Stimulated activated CD8-positive, alpha-beta memory T cell treated with anti-CD3 and anti-CD28 coated beads, Interleukin-15, amount 100 ng/mL, for 4 hours (primary cell): Measurements from ENCODE around the gene MACROD1.

Experiments used
- DNase-seq, 2 donors: peaks; one replicate each; pipeline ENCODE4 v3.0.0-alpha.2; 2020; ENCODE audit warnings: low read depth in 2 of 2

MACROD1 gene

GRCh38 chr11:64113462-64113780, 52.5 kb downstream of the MACROD1 start:
- DNase-seq: no peak

- DNase-seq: no peak
Observed at GRCh38 chr11:64112771-64113461, 53.0 kb downstream of the MACROD1 start.

GRCh38 chr11:64110465-64111375, 55.2 kb downstream of the MACROD1 start:
- no peak for DNase-seq

GRCh38 chr11:64109332-64109731, 56.6 kb downstream of the MACROD1 start:
- DNase-seq: no peak

DNA sequence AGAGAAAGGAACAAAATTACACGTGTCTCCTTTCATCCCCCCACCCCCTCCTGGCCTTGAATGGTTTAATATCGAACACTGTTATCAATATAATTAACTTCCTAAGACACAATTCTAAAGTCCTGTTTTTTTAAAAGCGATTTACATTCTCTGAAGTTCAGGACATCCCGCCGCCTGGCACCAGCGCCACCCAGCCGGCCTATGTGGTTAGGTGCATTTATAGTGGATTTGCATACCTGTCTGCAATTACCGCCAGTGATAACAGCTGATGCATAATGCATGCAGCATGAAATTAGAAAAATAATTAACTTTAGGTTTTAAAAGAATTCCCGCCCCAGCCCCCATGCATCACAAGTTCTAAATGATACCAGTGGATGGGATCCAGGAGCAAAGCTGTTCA, 58.6 kb downstream of the MACROD1 start:
- DNase-seq: no peak

GRCh38 chr11:64104632-64105031, 61.3 kb downstream of the MACROD1 start:
- no peak for DNase-seq

- no peak for DNase-seq
Observed at GRCh38 chr11:64103277-64103985, 62.5 kb downstream of the MACROD1 start.

- no peak for DNase-seq
Observed at GRCh38 chr11:64102005-64102738, 63.7 kb downstream of the MACROD1 start.

GRCh38 chr11:64101461-64101860, 64.5 kb downstream of the MACROD1 start:
- no peak for DNase-seq

DNA sequence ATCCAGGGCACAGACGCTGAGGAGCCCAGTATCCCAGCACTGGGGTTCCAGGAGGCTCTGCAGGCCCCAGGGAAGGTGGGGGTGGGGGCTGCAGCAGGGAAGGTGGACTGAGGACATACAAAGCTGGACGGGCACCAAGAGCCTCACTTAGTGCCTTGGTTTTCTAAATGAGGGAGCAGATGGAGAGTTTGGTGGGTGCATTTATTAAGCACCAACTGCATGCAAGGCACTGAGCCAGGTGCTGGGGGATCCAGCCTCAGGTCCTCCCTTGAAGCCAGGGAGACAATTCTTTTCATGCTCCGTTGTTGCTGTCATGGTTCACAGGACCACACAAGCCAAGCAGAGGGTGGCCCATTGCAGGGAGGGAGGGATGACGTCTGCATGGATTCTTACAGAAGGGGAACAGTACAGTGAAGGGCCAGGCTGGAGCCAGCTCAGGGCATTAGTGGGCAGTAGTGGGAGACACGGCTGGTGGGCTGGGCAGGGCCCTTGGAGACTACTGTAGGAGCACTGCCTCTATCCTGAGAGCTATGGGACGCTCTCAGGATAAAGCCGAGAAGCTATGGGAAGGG, 65.0 kb downstream of the MACROD1 start:
- no peak for DNase-seq

- DNase-seq: no peak
Observed at GRCh38 chr11:64100360-64100759, 65.6 kb downstream of the MACROD1 start.

DNA sequence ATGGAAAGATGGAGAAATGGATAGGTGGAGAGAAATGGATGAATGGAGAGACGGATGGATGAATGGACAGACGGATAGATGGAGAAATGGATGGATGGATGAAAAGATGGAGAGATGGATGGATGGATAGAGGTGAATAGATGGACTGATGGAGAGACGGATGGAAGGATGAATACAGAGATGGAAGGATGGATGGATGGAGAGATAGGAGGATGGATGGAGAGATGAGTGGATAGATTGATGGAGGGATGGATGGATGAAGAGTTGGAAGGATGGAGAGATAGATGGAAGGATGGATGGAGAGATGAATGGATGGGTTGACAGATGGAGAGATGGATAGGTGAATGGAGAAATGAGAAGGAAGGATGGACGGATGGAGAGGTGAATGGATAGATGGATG, 66.5 kb downstream of the MACROD1 start:
- no peak for DNase-seq

GRCh38 chr11:64098318-64098831, 67.5 kb downstream of the MACROD1 start:
- no peak for DNase-seq

GRCh38 chr11:64097468-64098317, 68.2 kb downstream of the MACROD1 start:
- DNase-seq: no peak

GRCh38 chr11:64096835-64097234, 69.1 kb downstream of the MACROD1 start:
- no peak for DNase-seq

- no peak for DNase-seq
Observed at GRCh38 chr11:64095949-64096348, 70.0 kb downstream of the MACROD1 start.

GRCh38 chr11:64095273-64095817, 70.6 kb downstream of the MACROD1 start:
- DNase-seq: no peak

DNA sequence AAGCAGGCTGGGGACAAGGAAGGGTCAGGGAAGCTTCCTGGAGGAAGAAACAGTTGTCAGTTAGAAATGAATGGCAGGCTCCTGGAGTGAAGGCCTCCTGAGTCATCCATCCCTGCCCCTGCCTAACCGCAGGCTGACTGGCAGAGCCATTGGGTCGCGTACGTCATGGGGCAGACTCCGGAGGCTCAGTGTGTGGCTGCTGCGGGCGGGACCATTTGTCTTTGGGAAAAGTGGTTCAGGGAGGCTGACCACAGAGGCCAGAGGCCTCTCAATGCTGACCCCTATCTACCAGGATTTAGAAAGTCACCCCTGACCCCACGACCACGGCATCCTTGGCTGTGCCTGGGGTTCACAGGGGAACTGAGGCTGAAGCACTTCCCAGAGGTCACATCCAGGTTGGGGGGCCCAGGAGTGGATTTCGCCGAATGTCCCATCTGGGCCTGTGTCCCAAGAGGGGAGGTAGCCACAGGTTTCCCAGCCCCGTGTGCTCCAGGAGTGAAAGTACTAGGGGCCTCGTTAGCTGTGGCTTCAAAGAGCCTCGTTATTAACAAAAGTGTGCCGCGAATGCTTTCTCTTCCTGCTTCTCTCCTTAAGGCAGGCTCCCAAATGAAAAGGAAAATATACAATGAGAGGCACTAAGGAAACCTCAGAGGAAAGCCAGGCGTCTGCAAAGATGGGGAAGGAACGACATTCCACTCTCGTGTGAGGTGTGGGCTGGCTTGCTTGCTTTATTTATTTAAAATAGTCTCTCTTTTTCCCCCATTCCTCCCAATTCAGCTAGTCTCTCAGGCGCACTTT, 71.3 kb downstream of the MACROD1 start:
- DNase-seq: no peak
